Measurements from ENCODE around the gene SPATA31D1.

DNA sequence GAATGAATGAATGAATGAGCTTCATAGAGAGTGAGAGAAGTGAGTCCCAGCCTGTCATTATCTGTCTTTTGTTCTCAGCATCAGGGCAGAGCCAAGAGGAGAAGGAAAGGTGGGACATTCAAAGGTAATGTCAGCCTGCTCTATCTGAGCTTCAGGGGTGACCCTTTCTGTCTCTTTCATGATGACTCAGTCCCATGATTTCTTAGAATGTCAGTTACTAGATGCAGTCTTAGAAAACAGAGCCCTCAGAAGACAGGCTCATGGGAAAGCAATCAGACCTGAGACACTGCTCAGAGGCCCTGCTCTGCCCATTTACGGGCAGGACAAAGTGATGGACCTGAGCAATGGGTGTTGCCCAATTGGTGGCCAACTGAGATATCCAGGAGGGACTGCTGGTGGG, 1.1 kb downstream of the SPATA31D1 start:
- TF ChIP-seq NRF1 (IDR thresholded peaks at IDR 0.05; ENCODE audit: low read depth, low read length) (no peak), CTCF (IDR thresholded peaks at IDR 0.05) (no peak)

Data from SK-N-SH (cell line).